WERI-Rb-1 (cell line): Measurements from ENCODE around the gene MAML2.

Experiments
- DNase-seq: peaks from one replicate; pipeline ENCODE4 v3.0.0-alpha.2; 2020
- H3K27ac ChIP-seq: fragments of 250-450 bp; sonication (Bioruptor Pico); 2 replicates; pipeline ENCODE4 v1.5.1; 2020; ENCODE audit warnings: mild to moderate bottlenecking, moderate library complexity
- H3K27me3 ChIP-seq: fragments of 250-450 bp; sonication (Bioruptor Pico); 2 replicates; pipeline ENCODE4 v1.5.1; 2021; ENCODE audit warnings: mild to moderate bottlenecking, low read depth, moderate library complexity; ENCODE audit not compliant: insufficient read depth, severe bottlenecking
- H3K36me3 ChIP-seq: fragments of 250-450 bp; sonication (Bioruptor Pico); 2 replicates; pipeline ENCODE4 v1.5.1; 2020; ENCODE audit warnings: mild to moderate bottlenecking, moderate library complexity
- H3K4me3 ChIP-seq: 2 replicates; pipeline ENCODE4 v1.5.1; 2011; ENCODE audit warnings: low read depth, mild to moderate bottlenecking, control low read depth, low read length
- H3K9me3 ChIP-seq: fragments of 250-450 bp; sonication (Bioruptor Pico); 2 replicates; pipeline ENCODE4 v1.5.1; 2021; ENCODE audit warnings: mild to moderate bottlenecking, moderate library complexity; ENCODE audit not compliant: severe bottlenecking
- TF ChIP-seq, protein P1 (sequence below): IDR thresholded peaks from 2 replicates; pipeline ENCODE4 v1.5.1; 2011; ENCODE audit warnings: low read depth, mild to moderate bottlenecking, control low read depth, inconsistent platforms, low read length

The MAML2 gene

DNA sequence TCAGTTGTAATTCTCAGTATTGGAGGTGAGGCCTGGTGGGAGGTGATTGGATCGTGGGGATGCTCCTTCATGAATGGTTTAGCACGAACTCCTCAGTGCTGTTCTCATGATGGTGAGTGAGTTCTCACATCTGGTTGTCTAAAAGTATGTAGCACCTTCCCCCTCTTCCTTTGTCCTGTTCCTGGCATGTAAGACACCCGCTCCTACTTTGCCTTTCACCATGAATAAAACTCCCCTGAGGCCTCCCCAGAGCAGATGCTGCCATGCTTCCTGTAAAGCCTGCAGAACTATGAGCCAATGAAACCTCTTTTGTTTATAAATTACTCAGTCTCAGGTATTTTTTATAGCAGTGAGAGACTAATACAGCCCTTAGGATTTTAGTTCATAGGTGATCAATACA is 191.5 kb downstream of the MAML2 start:
- H3K27ac ChIP-seq = no peak overlapping the region
- H3K27me3 ChIP-seq = no peaks in the 10 kb centered on the region
- DNase-seq = no peak
- TF ChIP-seq, protein P1, sequence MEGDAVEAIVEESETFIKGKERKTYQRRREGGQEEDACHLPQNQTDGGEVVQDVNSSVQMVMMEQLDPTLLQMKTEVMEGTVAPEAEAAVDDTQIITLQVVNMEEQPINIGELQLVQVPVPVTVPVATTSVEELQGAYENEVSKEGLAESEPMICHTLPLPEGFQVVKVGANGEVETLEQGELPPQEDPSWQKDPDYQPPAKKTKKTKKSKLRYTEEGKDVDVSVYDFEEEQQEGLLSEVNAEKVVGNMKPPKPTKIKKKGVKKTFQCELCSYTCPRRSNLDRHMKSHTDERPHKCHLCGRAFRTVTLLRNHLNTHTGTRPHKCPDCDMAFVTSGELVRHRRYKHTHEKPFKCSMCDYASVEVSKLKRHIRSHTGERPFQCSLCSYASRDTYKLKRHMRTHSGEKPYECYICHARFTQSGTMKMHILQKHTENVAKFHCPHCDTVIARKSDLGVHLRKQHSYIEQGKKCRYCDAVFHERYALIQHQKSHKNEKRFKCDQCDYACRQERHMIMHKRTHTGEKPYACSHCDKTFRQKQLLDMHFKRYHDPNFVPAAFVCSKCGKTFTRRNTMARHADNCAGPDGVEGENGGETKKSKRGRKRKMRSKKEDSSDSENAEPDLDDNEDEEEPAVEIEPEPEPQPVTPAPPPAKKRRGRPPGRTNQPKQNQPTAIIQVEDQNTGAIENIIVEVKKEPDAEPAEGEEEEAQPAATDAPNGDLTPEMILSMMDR = no peak
- no peaks in the 10 kb centered on the region for H3K36me3 ChIP-seq
- no peaks in the 10 kb centered on the region for H3K9me3 ChIP-seq
- no peak overlapping the region for H3K4me3 ChIP-seq

DNA sequence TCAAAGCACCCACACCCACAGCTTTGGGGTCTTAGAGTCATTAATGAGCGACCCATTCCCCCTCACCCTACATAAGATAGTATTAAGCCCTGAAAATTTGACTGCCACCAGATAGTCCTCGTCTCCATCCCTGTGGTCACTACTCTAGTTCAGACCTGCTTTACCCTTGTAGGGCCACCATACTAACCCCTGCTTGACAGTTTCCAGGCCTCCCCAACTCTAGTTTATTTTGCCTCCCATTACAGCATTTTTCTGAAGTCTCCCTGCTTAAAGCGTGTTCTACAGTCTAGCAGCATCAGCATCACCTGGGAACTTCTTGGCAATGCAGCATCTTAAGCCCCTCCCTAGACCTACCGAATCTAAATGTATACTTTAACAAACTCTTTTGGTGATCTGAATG is 192.4 kb downstream of the MAML2 start:
- no peak overlapping the region for H3K27ac ChIP-seq
- DNase-seq = no peak

DNA sequence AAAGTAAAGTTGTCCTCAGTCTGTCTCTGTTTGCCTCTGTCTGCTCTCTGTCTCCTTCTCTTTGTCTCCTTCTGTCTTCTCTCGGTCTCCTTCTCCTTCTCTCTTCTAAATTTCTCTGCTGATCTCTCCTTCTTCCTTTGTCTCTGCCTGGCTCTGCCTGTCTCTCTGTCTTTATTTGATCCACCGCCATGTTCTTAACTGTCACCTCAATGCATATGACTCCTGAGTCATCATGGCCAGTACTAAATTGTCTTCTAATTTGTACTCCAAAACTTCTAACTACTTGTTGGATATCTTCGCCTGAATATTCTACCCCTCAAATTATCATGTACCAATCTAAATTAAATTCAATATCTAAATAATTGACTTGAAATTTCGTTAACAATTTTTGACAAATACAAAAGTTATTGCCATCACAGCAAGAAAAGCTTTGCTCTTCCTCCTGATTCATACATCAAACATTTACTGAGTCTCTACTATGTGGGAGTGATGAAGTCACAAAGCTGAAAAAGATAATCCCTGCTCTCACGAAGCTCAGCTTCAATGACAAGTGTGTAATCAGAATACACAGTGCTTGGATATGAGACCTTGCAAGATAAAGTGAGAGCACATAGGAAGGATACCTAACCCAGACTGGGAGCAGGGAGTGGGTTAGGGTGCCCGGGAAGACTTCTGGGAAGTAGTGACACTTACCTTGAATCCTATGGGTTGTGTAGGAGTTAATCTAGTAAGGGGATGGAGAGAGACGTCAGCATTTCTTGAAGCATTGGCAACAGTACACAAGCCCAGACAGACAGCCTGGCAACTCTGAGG is 193.0 kb downstream of the MAML2 start:
- Histone ChIP-seq H3K27ac (no peak overlapping the region), H3K36me3 (no peaks in the 10 kb centered on the region), H3K9me3 (no peaks in the 10 kb centered on the region), H3K27me3 (no peaks in the 10 kb centered on the region), H3K4me3 (no peak overlapping the region)
- DNase-seq = no peak
- TF ChIP-seq, protein P1 = no peak

More for the DNA sequence above, 192.4 kb downstream of the MAML2 start:
- TF ChIP-seq, protein P1 = no peak
- Histone ChIP-seq H3K36me3 (no peaks in the 10 kb centered on the region), H3K9me3 (no peaks in the 10 kb centered on the region), H3K27me3 (no peaks in the 10 kb centered on the region), H3K4me3 (no peak overlapping the region)

DNA sequence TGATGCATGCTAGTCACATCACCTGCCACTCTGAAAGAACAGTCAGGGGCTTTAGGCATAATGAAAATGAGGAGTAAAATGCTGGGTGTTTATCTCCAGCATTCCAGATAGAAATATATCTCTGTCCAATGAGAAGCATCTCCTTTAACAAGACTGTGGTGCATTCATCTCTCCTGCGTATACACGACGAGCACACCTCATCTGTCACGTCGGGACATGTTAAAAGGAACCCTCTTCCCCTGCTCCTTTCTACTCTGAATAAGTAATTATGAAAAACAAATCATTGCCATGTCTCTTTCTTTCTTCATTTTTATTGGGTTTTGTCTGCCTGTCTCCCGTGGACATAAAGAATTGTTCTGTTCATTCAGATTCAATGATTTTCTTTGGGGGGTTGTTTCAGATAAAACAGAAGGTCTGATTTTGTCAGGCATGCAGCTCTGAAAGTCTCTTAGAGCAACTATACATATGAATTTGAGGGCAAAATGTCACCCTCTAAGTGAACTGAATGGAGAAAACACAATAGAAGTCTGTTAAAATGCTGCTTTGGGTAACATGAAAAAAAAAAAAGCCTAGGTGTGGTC is 195.0 kb downstream of the MAML2 start:
- Histone ChIP-seq H3K36me3 (no peaks in the 10 kb centered on the region), H3K4me3 (no peak overlapping the region), H3K27ac (no peak overlapping the region), H3K9me3 (no peaks in the 10 kb centered on the region), H3K27me3 (no peaks in the 10 kb centered on the region)
- DNase-seq = no peak
- TF ChIP-seq, protein P1 = no peak

DNA sequence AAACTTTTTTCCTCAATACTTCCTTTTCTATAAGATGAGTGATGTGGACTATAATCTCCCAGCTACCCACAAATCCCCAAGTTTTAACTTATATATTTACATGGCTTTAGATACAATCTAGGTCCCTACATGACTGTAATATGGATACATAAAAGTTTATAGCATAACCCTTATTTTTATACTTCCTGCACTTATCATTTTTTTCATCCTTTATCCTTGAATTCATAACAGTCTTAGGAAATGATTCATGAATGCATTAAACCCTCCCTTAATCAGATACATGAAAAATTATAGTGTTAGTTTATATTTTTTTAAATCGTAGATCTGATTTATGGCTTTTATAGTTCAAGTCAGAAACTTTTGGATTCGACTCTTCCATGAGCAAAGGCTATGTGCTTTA is 195.8 kb downstream of the MAML2 start:
- DNase-seq = no peak
- TF ChIP-seq, protein P1 = no peak
- H3K27me3 ChIP-seq = no peaks in the 10 kb centered on the region
- H3K27ac ChIP-seq = no peak overlapping the region
- no peaks in the 10 kb centered on the region for H3K9me3 ChIP-seq
- H3K36me3 ChIP-seq = no peaks in the 10 kb centered on the region
- H3K4me3 ChIP-seq = no peak overlapping the region
